HEK293 (cell line): ENCODE data around the gene GAREM1.

Experiments used
- CTCF ChIA-PET: fragments of 350-600 bp; formaldehyde crosslinking; extraction: SDS; loops from one replicate; lab custom pipeline; 2021; ENCODE audit warnings: antibody characterized with exemption; lab: Yijun Ruan, JAX
- POLR2A ChIA-PET: fragments of 300-600 bp; formaldehyde crosslinking; extraction: SDS; loops from one replicate; lab custom pipeline; 2020; ENCODE audit warnings: antibody characterized with exemption, inconsistent platforms; lab: Yijun Ruan, JAX
- H3K27ac ChIP-seq: fragments of 200-500 bp; sonication (Bioruptor generic); 2 replicates; pipeline ENCODE4 v1.5.1; 2014; ENCODE audit warnings: low read depth, low read length, control low read depth, inconsistent platforms; ENCODE audit errors: extremely low read depth
- H3K36me3 ChIP-seq, 2 experiments: fragments of 200-500 bp in 1 of 2; sonication (Bioruptor generic) in 1 of 2; 1 replicate in 1 of 2; 2 replicates in 1 of 2; pipeline ENCODE4 v1.5.1; 2014 to 2017; ENCODE audit warnings: inconsistent platforms in 2 of 2, low read length in 2 of 2; ENCODE audit not compliant: control insufficient read depth in 2 of 2, insufficient read depth in 1 of 2
- H3K4me1 ChIP-seq: fragments of 200-500 bp; sonication (Bioruptor generic); 2 replicates; pipeline ENCODE4 v1.5.1; 2014; ENCODE audit warnings: mild to moderate bottlenecking, low read length, inconsistent platforms; ENCODE audit not compliant: control insufficient read depth, insufficient read depth
- H3K4me3 ChIP-seq: 2 replicates; pipeline ENCODE4 v1.5.1; 2011; ENCODE audit warnings: low read depth, mild to moderate bottlenecking, control low read depth, low read length, moderate library complexity
- H3K9me3 ChIP-seq: fragments of 200-500 bp; sonication (Bioruptor generic); 2 replicates; pipeline ENCODE4 v1.5.1; 2014; ENCODE audit warnings: low read depth, low read length, inconsistent platforms; ENCODE audit not compliant: control insufficient read depth, insufficient read depth
- GFI1B ChIP-seq: fragments of 450-650 bp; formaldehyde crosslinking; IDR thresholded peaks from 2 replicates; pipeline ENCODE4 v1.5.1; 2016; ENCODE audit warnings: missing biosample characterization, missing genetic modification characterization
- HOXC10 ChIP-seq: sonication (generic); formaldehyde crosslinking; IDR thresholded peaks from 2 replicates; pipeline ENCODE4 v1.8.1; 2023; ENCODE audit warnings: mild to moderate bottlenecking, missing genetic modification reagents
- HOXD13 ChIP-seq: sonication (generic); formaldehyde crosslinking; IDR thresholded peaks from 2 replicates; pipeline ENCODE4 v1.8.0; 2022; ENCODE audit warnings: missing genetic modification reagents, borderline replicate concordance
- KLF17 ChIP-seq: fragments of 450-650 bp; formaldehyde crosslinking; IDR thresholded peaks from 2 replicates; pipeline ENCODE4 v1.5.1; 2016; ENCODE audit warnings: missing biosample characterization, missing genetic modification characterization
- OSR2 ChIP-seq: fragments of 450-650 bp; formaldehyde crosslinking; IDR thresholded peaks from 2 replicates; pipeline ENCODE4 v1.5.1; 2016; ENCODE audit warnings: missing biosample characterization, missing genetic modification characterization
- SP7 ChIP-seq: fragments of 450-650 bp; formaldehyde crosslinking; IDR thresholded peaks from 2 replicates; pipeline ENCODE4 v1.5.1; 2016; ENCODE audit warnings: missing biosample characterization, missing genetic modification characterization
- ZBTB1 ChIP-seq: fragments of 450-650 bp; formaldehyde crosslinking; IDR thresholded peaks from 2 replicates; pipeline ENCODE4 v1.5.1; 2016; ENCODE audit warnings: missing biosample characterization, missing genetic modification characterization
- ZBTB44 ChIP-seq: fragments of 450-650 bp; IDR thresholded peaks from 2 replicates; pipeline ENCODE4 v1.5.1; 2018; ENCODE audit warnings: missing biosample characterization, mild to moderate bottlenecking, missing genetic modification characterization
- ZFP69B ChIP-seq: fragments of 450-650 bp; formaldehyde crosslinking; IDR thresholded peaks from 2 replicates; pipeline ENCODE4 v1.5.1; 2016; ENCODE audit warnings: missing biosample characterization, missing genetic modification characterization
- ZNF132 ChIP-seq: fragments of 450-650 bp; formaldehyde crosslinking; IDR thresholded peaks from 2 replicates; pipeline ENCODE4 v1.5.1; 2017; ENCODE audit warnings: missing biosample characterization, missing genetic modification characterization, borderline replicate concordance
- ZNF184 ChIP-seq: fragments of 450-650 bp; IDR thresholded peaks from 2 replicates; pipeline ENCODE4 v1.5.1; 2018; ENCODE audit warnings: missing biosample characterization, mild to moderate bottlenecking, missing genetic modification characterization
- ZNF239 ChIP-seq: fragments of 450-650 bp; formaldehyde crosslinking; IDR thresholded peaks from 2 replicates; pipeline ENCODE4 v1.5.1; 2016; ENCODE audit warnings: missing biosample characterization, missing genetic modification characterization
- ZNF24 ChIP-seq: fragments of 450-650 bp; formaldehyde crosslinking; IDR thresholded peaks from 2 replicates; pipeline ENCODE4 v1.5.1; 2016; ENCODE audit warnings: missing biosample characterization, missing genetic modification characterization
- ZNF274 ChIP-seq, 2 experiments: fragments of 200-500 bp in 1 of 2; fragments of 450-650 bp in 1 of 2; sonication (Bioruptor generic) in 1 of 2; formaldehyde crosslinking in 1 of 2; IDR thresholded peaks; 2 replicates each; pipeline versions ENCODE4 v1.5.1 to v1.6.1; 2014 to 2016; ENCODE audit warnings: borderline replicate concordance in 1 of 2, inconsistent platforms in 1 of 2, low read length in 1 of 2, missing biosample characterization in 1 of 2, missing genetic modification characterization in 1 of 2
- ZNF335 ChIP-seq: fragments of 450-650 bp; formaldehyde crosslinking; conservative IDR thresholded peaks from 2 replicates; pipeline ENCODE4 v1.5.1; 2016; ENCODE audit warnings: missing biosample characterization, missing genetic modification characterization
- ZNF398 ChIP-seq: fragments of 450-650 bp; formaldehyde crosslinking; IDR thresholded peaks from 2 replicates; pipeline ENCODE4 v1.5.1; 2017; ENCODE audit warnings: missing biosample characterization, missing genetic modification characterization
- ZNF501 ChIP-seq: fragments of 450-650 bp; formaldehyde crosslinking; IDR thresholded peaks from 2 replicates; pipeline ENCODE4 v1.5.1; 2016; ENCODE audit warnings: missing biosample characterization, missing genetic modification characterization
- ZNF514 ChIP-seq: fragments of 450-650 bp; formaldehyde crosslinking; IDR thresholded peaks from 2 replicates; pipeline ENCODE4 v1.5.1; 2016; ENCODE audit warnings: missing biosample characterization, missing genetic modification characterization
- ZNF596 ChIP-seq: fragments of 450-650 bp; IDR thresholded peaks from 2 replicates; pipeline ENCODE4 v1.5.0; 2018; ENCODE audit warnings: missing biosample characterization, mild to moderate bottlenecking, missing genetic modification characterization, moderate library complexity
- ZNF626 ChIP-seq: fragments of 450-650 bp; sonication (Bioruptor Pico); formaldehyde crosslinking; IDR thresholded peaks from 2 replicates; pipeline ENCODE4 v1.5.1; 2018; ENCODE audit warnings: missing biosample characterization, missing genetic modification characterization, inconsistent platforms
- ZNF707 ChIP-seq: fragments of 450-650 bp; formaldehyde crosslinking; IDR thresholded peaks from 2 replicates; pipeline ENCODE4 v1.5.1; 2016; ENCODE audit warnings: missing biosample characterization, missing genetic modification characterization
- ZNF837 ChIP-seq: fragments of 450-650 bp; formaldehyde crosslinking; IDR thresholded peaks from 2 replicates; pipeline ENCODE4 v1.5.1; 2016; ENCODE audit warnings: missing biosample characterization, missing genetic modification characterization
- ZSCAN30 ChIP-seq: fragments of 450-650 bp; IDR thresholded peaks from 2 replicates; pipeline ENCODE4 v1.5.1; 2018; ENCODE audit warnings: missing biosample characterization, mild to moderate bottlenecking, missing genetic modification characterization, moderate library complexity
- TF ChIP-seq, protein P1 (sequence below): fragments of 450-650 bp; formaldehyde crosslinking; IDR thresholded peaks from 2 replicates; pipeline ENCODE4 v1.5.1; 2016; ENCODE audit warnings: missing biosample characterization, missing genetic modification characterization

GAREM1 gene

DNA sequence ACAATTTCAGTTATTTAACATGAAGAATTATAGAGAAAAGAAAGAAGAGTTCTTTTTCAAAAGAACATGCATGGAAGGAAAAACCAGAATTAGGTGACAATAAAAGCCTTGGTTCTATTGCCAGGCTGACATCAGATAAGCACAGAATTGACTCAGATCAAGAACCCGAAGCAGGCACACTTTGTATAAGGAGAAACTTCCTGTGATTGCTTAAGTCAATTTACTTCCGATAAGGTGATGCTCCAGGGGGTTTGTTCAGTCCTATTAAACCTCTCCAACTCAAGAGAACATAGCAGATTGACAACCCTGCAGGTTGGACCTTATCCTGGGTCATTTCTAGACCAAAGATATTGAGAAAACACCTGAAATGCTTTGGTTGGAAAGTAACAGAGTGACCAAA, 31.4 kb downstream of the GAREM1 start:
- H3K4me3 ChIP-seq, result no peak overlapping the region
- ChIA-PET POLR2A (interaction anchor here (0.6 kb wide), 1 partner anchor 32 kb away, joined by 3 read pairs; the partner anchor contains the start of gene GAREM1), CTCF (interaction anchor here (0.5 to 4.5 kb wide), 18 partner anchors 12 to 758 kb away, joined by 3 to 31 read pairs (median 4); partner anchors contain the start of gene GAREM1)
- TF ChIP-seq ZNF707 (tag by site-specific recombination) (no peak), ZNF335 (tag by site-specific recombination) (no peak), ZBTB44 (tag by site-specific recombination) (no peak), ZNF239 (tag by site-specific recombination) (no peak), ZSCAN30 (tag by site-specific recombination) (no peak), HOXD13 (CRISPR knock-in tag) (no peak)
- no peaks in the 10 kb centered on the region for H3K4me1 ChIP-seq
- no peak overlapping the region for H3K27ac ChIP-seq
- H3K36me3 ChIP-seq, result no peaks in the 10 kb centered on the region
- H3K9me3 ChIP-seq, result no peaks in the 10 kb centered on the region

DNA sequence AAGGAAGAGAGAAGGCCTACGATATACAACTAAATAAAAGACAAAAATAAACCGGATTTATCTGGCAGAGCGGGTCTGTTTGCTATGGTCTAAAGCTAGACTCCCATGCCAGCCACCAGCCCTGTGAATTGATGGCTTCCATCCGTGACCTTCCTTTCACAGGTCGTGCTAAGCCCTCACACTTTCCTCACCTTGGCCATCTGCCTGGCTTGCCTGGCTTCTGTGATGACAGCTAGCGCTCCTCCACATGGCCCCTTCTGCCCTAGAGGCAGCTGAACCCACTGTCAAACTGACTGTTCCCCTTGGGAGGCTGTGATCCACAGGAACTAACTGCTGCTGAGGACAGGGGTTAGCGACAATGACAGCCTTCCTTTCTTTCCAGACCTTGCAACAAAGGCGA, 32.5 kb downstream of the GAREM1 start:
- Histone ChIP-seq H3K27ac (no peak overlapping the region), H3K36me3 (no peaks in the 10 kb centered on the region), H3K9me3 (no peaks in the 10 kb centered on the region), H3K4me3 (no peak overlapping the region), H3K4me1 (no peaks in the 10 kb centered on the region)
- POLR2A ChIA-PET, result no interaction called here
- TF ChIP-seq ZNF274 (IDR thresholded peaks at IDR 0.05; ENCODE audit: low read length), result no peak
- no peak for TF ChIP-seq ZNF274 (tag by site-specific recombination; IDR thresholded peaks at IDR 0.05; ENCODE audit: borderline replicate concordance)
- CTCF ChIA-PET, result interaction anchor here (1.0 kb wide), 1 partner anchor 33 kb away, joined by 3 read pairs; the partner anchor contains the start of gene GAREM1

GRCh38 chr18:32437100-32437834, 33.4 kb downstream of the GAREM1 start:
- Histone ChIP-seq H3K9me3 (no peaks in the 10 kb centered on the region), H3K27ac (no peak overlapping the region), H3K36me3 (no peaks in the 10 kb centered on the region), H3K4me3 (no peak overlapping the region), H3K4me1 (no peaks in the 10 kb centered on the region)
- CTCF ChIA-PET, result interaction anchor here (0.6 to 1.6 kb wide), 4 partner anchors 13 to 298 kb away, joined by 3 read pairs; partner anchors contain the start of gene GAREM1
- POLR2A ChIA-PET, result no interaction called here
- no peak for TF ChIP-seq ZNF335 (tag by site-specific recombination)
- TF ChIP-seq, protein P1, sequence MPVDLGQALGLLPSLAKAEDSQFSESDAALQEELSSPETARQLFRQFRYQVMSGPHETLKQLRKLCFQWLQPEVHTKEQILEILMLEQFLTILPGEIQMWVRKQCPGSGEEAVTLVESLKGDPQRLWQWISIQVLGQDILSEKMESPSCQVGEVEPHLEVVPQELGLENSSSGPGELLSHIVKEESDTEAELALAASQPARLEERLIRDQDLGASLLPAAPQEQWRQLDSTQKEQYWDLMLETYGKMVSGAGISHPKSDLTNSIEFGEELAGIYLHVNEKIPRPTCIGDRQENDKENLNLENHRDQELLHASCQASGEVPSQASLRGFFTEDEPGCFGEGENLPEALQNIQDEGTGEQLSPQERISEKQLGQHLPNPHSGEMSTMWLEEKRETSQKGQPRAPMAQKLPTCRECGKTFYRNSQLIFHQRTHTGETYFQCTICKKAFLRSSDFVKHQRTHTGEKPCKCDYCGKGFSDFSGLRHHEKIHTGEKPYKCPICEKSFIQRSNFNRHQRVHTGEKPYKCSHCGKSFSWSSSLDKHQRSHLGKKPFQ (tag by site-specific recombination), result no peak
- TF ChIP-seq ZFP69B, result no peak
- no peak for TF ChIP-seq ZNF596 (tag by site-specific recombination)
- TF ChIP-seq SP7 (tag by site-specific recombination), result no peak
- no peak for TF ChIP-seq ZNF24
- no peak for TF ChIP-seq ZNF514 (tag by site-specific recombination)
- TF ChIP-seq ZNF501, result no peak
- no peak for TF ChIP-seq KLF17 (tag by site-specific recombination)
- no peak for TF ChIP-seq ZNF184 (tag by site-specific recombination)
- no peak for TF ChIP-seq ZNF837 (tag by site-specific recombination)
- TF ChIP-seq ZBTB1 (tag by site-specific recombination), result no peak
- TF ChIP-seq ZNF398 (tag by site-specific recombination), result no peak
- no peak for TF ChIP-seq GFI1B (tag by site-specific recombination)
- TF ChIP-seq ZNF626, result no peak
- no peak for TF ChIP-seq ZNF132 (tag by site-specific recombination)
- TF ChIP-seq HOXC10, result no peak
- no peak for TF ChIP-seq OSR2 (tag by site-specific recombination)
